HG02623 (cell line): ENCODE results near the gene PITPNM2.
"Not testable (repeated sequence)": the region's sequence is repeated elsewhere in the genome, so short reads cannot be mapped to it uniquely, and the experiment has no call there.

Experiments used
- ATAC-seq: cut with Tn5 transposase; IDR thresholded peaks from one replicate; pipeline ENCODE4 v1.9.1; 2021; ENCODE audit warnings: moderate library complexity; ENCODE audit not compliant: unreplicated experiment

The PITPNM2 gene

GRCh38 chr12:123121670-123122069, 29.2 kb downstream of the PITPNM2 start:
- ATAC-seq, result no peak

- ATAC-seq, result no peak
These were observed 30.3 kb downstream of the PITPNM2 start for GRCh38 chr12:123120452-123121166.

GRCh38 chr12:123119808-123120207, 31.1 kb downstream of the PITPNM2 start:
- ATAC-seq, result peak; percentile 80

GRCh38 chr12:123118497-123118896, 32.4 kb downstream of the PITPNM2 start:
- no peak for ATAC-seq

- ATAC-seq, result no peak
These were observed 35.3 kb downstream of the PITPNM2 start for GRCh38 chr12:123115409-123116121.

- ATAC-seq, result no peak
These were observed 36.4 kb downstream of the PITPNM2 start for GRCh38 chr12:123114304-123115083.

- ATAC-seq, result no peak
These were observed 37.9 kb downstream of the PITPNM2 start for GRCh38 chr12:123113026-123113425.

GRCh38 chr12:123111498-123112165, 39.3 kb downstream of the PITPNM2 start:
- no peak for ATAC-seq

- no peak for ATAC-seq
These were observed 41.5 kb downstream of the PITPNM2 start for GRCh38 chr12:123109319-123109772.

GRCh38 chr12:123108682-123109066, 42.2 kb downstream of the PITPNM2 start:
- ATAC-seq, result no peak

- ATAC-seq, result no peak
These were observed 42.8 kb downstream of the PITPNM2 start for GRCh38 chr12:123107926-123108681.

GRCh38 chr12:123106640-123107359, 44.1 kb downstream of the PITPNM2 start:
- ATAC-seq, result no peak

- ATAC-seq, result no peak
These were observed 45.6 kb downstream of the PITPNM2 start for GRCh38 chr12:123105211-123105826.

- ATAC-seq, result no peak
These were observed 46.1 kb downstream of the PITPNM2 start for GRCh38 chr12:123104809-123105208.

- not testable (repeated sequence) for ATAC-seq
These were observed 46.8 kb downstream of the PITPNM2 start for GRCh38 chr12:123104094-123104493.

GRCh38 chr12:123102781-123103503, 47.9 kb downstream of the PITPNM2 start:
- ATAC-seq, result no peak

- no peak for ATAC-seq
These were observed 48.5 kb downstream of the PITPNM2 start for GRCh38 chr12:123102366-123102765.

- ATAC-seq, result no peak
These were observed 49.4 kb downstream of the PITPNM2 start for GRCh38 chr12:123101526-123101925.
